Adrenal gland (tissue), 5 donors: Measurements from ENCODE around the gene TMEM91.

ENCODE experiments used
- POLR2A ChIP-seq, 2 donors: fragments of 450-650 bp; IDR thresholded peaks; one replicate each; pipeline ENCODE4 v1.6.1; 2017; ENCODE audit warnings: antibody characterized with exemption in 2 of 2, mild to moderate bottlenecking in 2 of 2, moderate library complexity in 1 of 2
- TF ChIP-seq, protein P1 (sequence below), 6 experiments: fragments of 450-650 bp in 4 of 6; fragments of 200-600 bp in 2 of 6; sonication (generic) in 1 of 6; IDR thresholded peaks; 1 replicate in 5 of 6; 2 replicates in 1 of 6; pipeline versions ENCODE4 v1.5.1 to v1.8.0; 2016 to 2021; ENCODE audit warnings: antibody characterized with exemption in 6 of 6, mild to moderate bottlenecking in 2 of 6, moderate library complexity in 1 of 6
- donor health status: DM: no; HTN: no; CAD: no.

GRCh38 chr19:41357746-41358145, 18.6 kb upstream of the TMEM91 start:
- TF ChIP-seq, protein P1, sequence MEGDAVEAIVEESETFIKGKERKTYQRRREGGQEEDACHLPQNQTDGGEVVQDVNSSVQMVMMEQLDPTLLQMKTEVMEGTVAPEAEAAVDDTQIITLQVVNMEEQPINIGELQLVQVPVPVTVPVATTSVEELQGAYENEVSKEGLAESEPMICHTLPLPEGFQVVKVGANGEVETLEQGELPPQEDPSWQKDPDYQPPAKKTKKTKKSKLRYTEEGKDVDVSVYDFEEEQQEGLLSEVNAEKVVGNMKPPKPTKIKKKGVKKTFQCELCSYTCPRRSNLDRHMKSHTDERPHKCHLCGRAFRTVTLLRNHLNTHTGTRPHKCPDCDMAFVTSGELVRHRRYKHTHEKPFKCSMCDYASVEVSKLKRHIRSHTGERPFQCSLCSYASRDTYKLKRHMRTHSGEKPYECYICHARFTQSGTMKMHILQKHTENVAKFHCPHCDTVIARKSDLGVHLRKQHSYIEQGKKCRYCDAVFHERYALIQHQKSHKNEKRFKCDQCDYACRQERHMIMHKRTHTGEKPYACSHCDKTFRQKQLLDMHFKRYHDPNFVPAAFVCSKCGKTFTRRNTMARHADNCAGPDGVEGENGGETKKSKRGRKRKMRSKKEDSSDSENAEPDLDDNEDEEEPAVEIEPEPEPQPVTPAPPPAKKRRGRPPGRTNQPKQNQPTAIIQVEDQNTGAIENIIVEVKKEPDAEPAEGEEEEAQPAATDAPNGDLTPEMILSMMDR (IDR thresholded peaks at IDR 0.05), result no peak
- TF ChIP-seq POLR2A (IDR thresholded peaks at IDR 0.05), result no peak
